Keratinocyte (primary cell): ENCODE measurements around the gene MRPL50. TPM values are rescaled to one million over a fixed set of nuclear protein-coding genes. Genes with fewer than 3 reads are reported as not detected.

Source experiments
- DNase-seq: peaks from one replicate; pipeline ENCODE4 v3.0.0-alpha.2; 2011; ENCODE audit warnings: low read depth, missing footprints, low spot score
- FAIRE-seq: peaks from 2 replicates; lab custom pipeline; 2011; peaks lifted over from hg19 to GRCh38; lab: Jason Lieb, UNC
- H2AFZ ChIP-seq: 2 replicates; pipeline ENCODE4 v1.6.0; 2012; ENCODE audit warnings: low read length, control low read depth, inconsistent platforms; ENCODE audit not compliant: control insufficient read depth
- H3K27ac ChIP-seq: 2 replicates; pipeline ENCODE4 v1.5.1; 2011; ENCODE audit warnings: low read length; ENCODE audit not compliant: control insufficient read depth, insufficient read depth
- H3K27me3 ChIP-seq: 3 replicates; pipeline ENCODE4 v1.6.0; 2011; ENCODE audit warnings: low read length; ENCODE audit not compliant: control insufficient read depth, insufficient read depth; ENCODE audit errors: extremely low read depth
- H3K36me3 ChIP-seq, 2 experiments: 2 replicates in 1 of 2; 3 replicates in 1 of 2; pipeline ENCODE4 v1.5.1; 2011; ENCODE audit warnings: low read length in 2 of 2, mild to moderate bottlenecking in 1 of 2; ENCODE audit not compliant: control insufficient read depth in 2 of 2, insufficient read depth in 2 of 2; ENCODE audit errors: extremely low read depth in 1 of 2
- H3K4me1 ChIP-seq: 3 replicates; pipeline ENCODE4 v1.5.1; 2011; ENCODE audit warnings: low read length; ENCODE audit not compliant: control insufficient read depth, insufficient read depth; ENCODE audit errors: extremely low read depth
- H3K4me2 ChIP-seq: 3 replicates; pipeline ENCODE4 v1.6.0; 2011; ENCODE audit warnings: low read depth, low read length; ENCODE audit not compliant: control insufficient read depth, insufficient read depth; ENCODE audit errors: extremely low read depth
- H3K4me3 ChIP-seq, 3 experiments: fragments of 200-600 bp in 1 of 3; sonication (generic) in 1 of 3; 2 replicates in 2 of 3; 3 replicates in 1 of 3; pipeline ENCODE4 v1.5.1; 2011 to 2016; ENCODE audit warnings: low read length in 3 of 3, mild to moderate bottlenecking in 3 of 3, control low read depth in 2 of 3, inconsistent platforms in 1 of 3, low read depth in 1 of 3, mixed read lengths in 1 of 3, mixed run types in 1 of 3, moderate library complexity in 1 of 3; ENCODE audit not compliant: control insufficient read depth in 2 of 3, insufficient read depth in 2 of 3; ENCODE audit errors: extremely low read depth in 1 of 3
- H3K79me2 ChIP-seq: 2 replicates; pipeline ENCODE4 v1.6.0; 2012; ENCODE audit warnings: low read length; ENCODE audit not compliant: control insufficient read depth, insufficient read depth
- H3K9ac ChIP-seq: 3 replicates; pipeline ENCODE4 v1.6.0; 2011; ENCODE audit warnings: low read length; ENCODE audit not compliant: control insufficient read depth, insufficient read depth; ENCODE audit errors: extremely low read depth
- H3K9me1 ChIP-seq: 3 replicates; pipeline ENCODE4 v1.6.0; 2011; ENCODE audit warnings: low read length; ENCODE audit not compliant: control insufficient read depth, insufficient read depth; ENCODE audit errors: extremely low read depth
- H3K9me3 ChIP-seq: 2 replicates; pipeline ENCODE4 v1.5.1; 2012; ENCODE audit warnings: low read depth, low read length; ENCODE audit not compliant: control insufficient read depth
- H4K20me1 ChIP-seq: 3 replicates; pipeline ENCODE4 v1.6.0; 2011; ENCODE audit warnings: low read length; ENCODE audit not compliant: control insufficient read depth, insufficient read depth; ENCODE audit errors: extremely low read depth
- CTCF ChIP-seq, 3 experiments: IDR thresholded peaks in 1 of 3; conservative IDR thresholded peaks in 1 of 3; optimal IDR thresholded peaks in 1 of 3; 2 replicates in 2 of 3; 3 replicates in 1 of 3; pipeline versions ENCODE3 to v1.5.1; 2011; ENCODE audit warnings: low read length in 3 of 3, mild to moderate bottlenecking in 3 of 3, moderate library complexity in 2 of 3, control low read depth in 1 of 3, inconsistent platforms in 1 of 3; ENCODE audit not compliant: insufficient read depth in 2 of 3; ENCODE audit errors: extremely low read depth in 1 of 3
- EZH2 ChIP-seq: IDR thresholded peaks from one replicate; pipeline ENCODE4 v1.6.1; 2012; ENCODE audit warnings: inconsistent platforms, mild to moderate bottlenecking, low read length, moderate library complexity
- dilution Hi-C: fragments of 300-500 bp; cut with MboI; formaldehyde crosslinking; loops from one replicate; pipeline ENCODE4 v1.7.0; 2020; ENCODE audit warnings: low sequenced_read_pairs; ENCODE audit not compliant: extremely low pct_ligation_motif_present
- polyA plus RNA-seq, 5 experiments: library from polyadenylated mRNA; depleted of rRNA in 3 of 5; stranded (reverse) in 3 of 5; stranded (forward) in 1 of 5; unstranded in 1 of 5; fragments of >200 nt; gene quantifications; 1 replicate in 1 of 5; 2 replicates in 3 of 5; 3 replicates in 1 of 5; pipeline versions ENCODE4 v1.2.1 to v1.2.3, GENCODE V29; 2011 to 2012; ENCODE audit warnings: missing spikeins in 2 of 5, low read depth in 1 of 5, low replicate concordance in 1 of 5

MRPL50 gene
- polyA plus RNA-seq, 1 donor (not counting 4 experiments of a cell fraction or from before 2014, with no cell fraction given) = 24.0 TPM

- no peak overlapping the region for H3K9ac ChIP-seq
- no peaks in the 10 kb centered on the region for H3K36me3 ChIP-seq
- H3K9me3 ChIP-seq = peaks cover 2% of the 10 kb centered on the region
- dilution Hi-C loops = no loop called here
- no peaks in the 10 kb centered on the region for H4K20me1 ChIP-seq
- no peaks in the 10 kb centered on the region for H3K4me1 ChIP-seq
- H3K27ac ChIP-seq = no peak overlapping the region
- TF ChIP-seq EZH2 (no peak), CTCF (optimal IDR thresholded peaks at IDR 0.05 in 1 of 3, IDR thresholded peaks at IDR 0.05 in 1 of 3, conservative IDR thresholded peaks at IDR 0.05 in 1 of 3; ENCODE audit: extremely low read depth in 1 of 3, insufficient read depth in 2 of 3, low read length in 3 of 3) (no peak)
- no peak overlapping the region for H3K4me3 ChIP-seq
- H3K9me1 ChIP-seq = no peaks in the 10 kb centered on the region
- FAIRE-seq (no peak), DNase-seq (no peak)
- no peaks in the 10 kb centered on the region for H3K27me3 ChIP-seq
- H3K4me2 ChIP-seq = no peak overlapping the region
- no peak overlapping the region for H2AFZ ChIP-seq
- no peaks in the 10 kb centered on the region for H3K79me2 ChIP-seq
Observed at GRCh38 chr9:101414839-101415238, 16.4 kb upstream of the MRPL50 start.

GRCh38 chr9:101409079-101409477 lies 10.7 kb upstream of the MRPL50 start:
- Histone ChIP-seq H3K4me3 (no peak overlapping the region), H3K9ac (no peak overlapping the region), H3K79me2 (no peaks in the 10 kb centered on the region), H3K9me3 (peaks cover 30% of the 10 kb centered on the region), H2AFZ (no peak overlapping the region), H3K36me3 (peaks cover 17 to 26% of the 10 kb centered on the region in 2 experiments), H4K20me1 (no peaks in the 10 kb centered on the region), H3K27me3 (no peaks in the 10 kb centered on the region), H3K9me1 (no peaks in the 10 kb centered on the region), H3K27ac (no peak overlapping the region), H3K4me2 (no peak overlapping the region), H3K4me1 (no peaks in the 10 kb centered on the region)
- DNase-seq (no peak), FAIRE-seq (no peak)
- dilution Hi-C loops = no loop called here
- TF ChIP-seq CTCF (optimal IDR thresholded peaks at IDR 0.05 in 1 of 3, IDR thresholded peaks at IDR 0.05 in 1 of 3, conservative IDR thresholded peaks at IDR 0.05 in 1 of 3; ENCODE audit: extremely low read depth in 1 of 3, insufficient read depth in 2 of 3, low read length in 3 of 3) (no peak), EZH2 (no peak)
